Right kidney (tissue), 1 donor: ENCODE data around the gene KCNB1.
"Not testable (repeated sequence)": the region's sequence is repeated elsewhere in the genome, so short reads cannot be mapped to it uniquely, and the experiment has no call there.

Experiments used
- DNase-seq: peaks from one replicate; pipeline ENCODE4 v3.0.0-alpha.2; 2016

KCNB1 gene

DNA sequence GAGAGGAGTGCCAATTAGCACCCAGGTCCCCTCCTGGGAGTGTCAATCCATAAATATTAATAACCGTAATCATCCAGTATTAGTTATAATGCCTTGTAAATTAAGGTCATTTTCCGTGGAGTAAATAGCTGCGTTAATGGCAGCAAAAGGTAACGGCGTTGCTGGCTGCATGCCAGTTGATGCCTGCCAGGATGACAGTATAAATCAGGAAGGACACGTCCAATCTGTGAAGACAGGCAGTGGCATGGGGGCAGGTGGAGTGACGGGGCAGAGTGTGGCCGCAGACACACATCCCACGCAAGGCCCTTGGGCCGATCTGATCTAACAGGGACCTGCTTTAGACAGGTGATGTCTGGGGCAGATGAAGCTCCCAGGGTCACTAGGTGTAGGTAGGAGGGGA is 49.1 kb downstream of the KCNB1 start:
- DNase-seq, result no peak

DNA sequence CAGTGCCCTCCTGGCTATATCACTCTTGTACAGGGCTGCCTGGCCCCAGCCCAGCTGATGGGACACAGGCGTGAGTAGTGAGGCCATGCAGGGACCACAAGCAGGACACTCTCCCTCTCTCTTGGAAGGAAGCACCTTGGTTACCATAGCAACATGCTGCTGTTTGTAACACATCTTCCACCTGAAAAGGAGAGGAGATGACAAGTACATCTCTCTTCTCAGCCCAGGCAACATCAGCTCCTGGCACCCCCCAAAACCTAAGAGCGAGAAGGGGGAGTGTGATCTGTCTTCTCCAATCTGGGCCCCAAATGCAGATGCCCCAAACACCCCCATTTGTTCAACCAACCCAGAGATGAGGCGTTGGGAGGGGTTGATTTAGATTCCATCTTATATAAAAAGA is 49.9 kb downstream of the KCNB1 start:
- DNase-seq, result no peak

DNA sequence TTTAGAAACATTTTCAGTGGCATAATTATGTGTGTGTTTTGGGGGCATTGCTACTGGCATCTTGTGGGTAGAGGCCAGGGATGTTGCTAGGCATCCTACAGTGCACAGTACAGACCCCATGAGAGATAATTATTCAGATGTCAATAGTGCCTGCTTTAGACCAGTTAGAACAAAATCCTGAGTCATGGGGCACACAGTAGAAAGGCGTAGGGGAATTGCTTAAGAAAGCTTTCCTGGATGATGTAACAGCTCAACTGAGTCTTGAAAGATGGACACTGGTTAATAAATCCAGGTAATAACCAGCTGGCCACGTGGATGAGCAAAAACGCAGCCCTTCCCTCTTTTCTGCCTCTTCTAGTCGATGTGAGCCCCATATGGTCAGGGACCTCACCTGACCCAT is 51.1 kb downstream of the KCNB1 start:
- no peak for DNase-seq

GRCh38 chr20:49430320-49430719 is 52.1 kb downstream of the KCNB1 start:
- DNase-seq, result no peak

DNA sequence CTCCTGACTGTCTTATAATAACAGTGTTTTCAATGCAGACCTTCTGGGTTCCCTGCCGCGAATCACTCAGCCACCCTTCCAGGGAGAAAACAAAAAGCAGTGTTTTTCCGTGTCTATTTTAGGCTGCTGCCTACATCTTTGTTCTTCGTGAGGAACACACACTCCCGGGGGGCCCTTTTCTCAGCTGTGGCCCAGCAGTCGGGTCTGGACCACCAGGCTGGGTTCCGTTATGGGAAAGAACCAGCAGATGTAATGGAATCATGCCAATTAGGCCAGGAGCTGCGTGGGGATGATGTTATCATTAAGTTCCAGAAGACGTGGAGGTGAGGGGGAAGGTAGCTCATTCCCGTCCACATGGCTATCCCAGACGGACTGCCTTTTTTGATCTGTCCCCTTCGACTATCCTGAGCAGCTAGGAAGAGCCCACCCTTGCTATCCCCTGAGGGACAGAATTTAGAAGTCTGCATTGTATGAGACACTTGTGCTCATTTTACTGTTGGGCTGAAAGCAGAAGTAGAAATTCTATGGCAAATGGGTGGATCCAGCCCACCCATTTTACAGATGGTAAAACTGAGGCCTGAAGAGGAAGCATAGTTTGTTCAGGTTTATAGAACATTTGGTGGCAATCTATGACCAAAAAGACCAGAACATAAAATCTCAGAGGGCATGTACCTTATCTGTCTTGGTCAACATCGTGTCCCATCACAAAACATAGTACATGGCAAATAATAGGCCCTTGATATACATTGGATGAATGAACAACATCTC is 54.5 kb downstream of the KCNB1 start:
- DNase-seq, result no peak

DNA sequence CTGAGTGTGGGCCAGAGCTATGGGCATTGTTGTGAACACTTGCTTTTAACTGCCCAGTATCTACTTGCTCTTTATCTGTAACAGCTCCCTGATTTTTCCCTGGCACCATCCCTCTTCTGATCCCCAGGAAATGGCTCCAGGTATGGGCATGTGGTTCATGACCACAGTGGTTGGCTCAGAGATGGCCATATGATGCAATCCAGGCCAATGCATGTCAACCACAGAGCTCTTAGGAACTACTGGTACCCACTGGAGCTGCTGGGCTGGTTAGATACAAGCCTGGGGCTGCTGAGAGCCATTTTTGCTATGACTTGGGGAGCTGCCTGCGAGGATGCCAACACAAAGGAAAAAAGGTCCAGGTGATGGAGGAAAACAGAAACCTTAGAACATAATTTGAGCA is 55.6 kb downstream of the KCNB1 start:
- DNase-seq, result no peak

DNA sequence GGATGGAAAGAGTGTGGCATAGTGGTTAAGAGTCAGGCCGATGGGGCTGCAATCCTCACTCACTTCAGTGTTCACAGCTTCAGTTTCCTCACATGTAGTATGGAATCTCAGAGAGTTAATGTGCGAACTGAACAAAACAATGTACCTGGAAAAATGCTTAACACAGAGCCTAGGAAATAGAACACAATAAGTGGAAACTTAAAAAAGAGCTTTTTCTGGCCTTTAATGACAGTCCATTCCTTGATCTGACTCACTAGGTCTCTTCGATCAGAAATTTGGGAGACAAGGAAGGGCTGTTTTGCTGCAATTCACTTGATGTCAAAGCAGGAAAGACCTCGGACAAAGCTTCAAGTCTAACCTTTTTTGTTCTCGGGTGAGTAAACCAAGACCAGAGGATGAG is 56.1 kb downstream of the KCNB1 start:
- no peak for DNase-seq

DNA sequence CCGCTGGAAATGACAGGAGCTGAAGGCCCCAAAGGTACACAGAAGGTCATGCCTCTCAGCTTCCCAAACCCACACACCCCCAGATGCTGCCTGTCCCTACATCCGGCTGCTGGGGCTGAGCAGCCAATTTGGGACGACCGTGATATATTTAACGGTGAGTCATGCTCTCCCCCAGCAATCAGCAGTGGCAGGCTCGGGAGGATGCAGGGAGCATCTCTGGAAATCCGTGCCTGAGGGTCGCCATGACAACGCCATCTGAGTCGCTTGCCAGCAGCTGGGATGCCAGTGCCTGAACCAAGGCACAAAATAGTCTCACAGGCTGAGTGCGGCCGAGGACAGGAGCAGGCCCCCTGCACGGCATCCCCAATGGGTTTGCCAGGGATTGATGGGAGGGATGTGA is 57.9 kb downstream of the KCNB1 start:
- DNase-seq, result no peak

- DNase-seq, result no peak
These were observed 60.3 kb downstream of the KCNB1 start for GRCh38 chr20:49422161-49422560.

DNA sequence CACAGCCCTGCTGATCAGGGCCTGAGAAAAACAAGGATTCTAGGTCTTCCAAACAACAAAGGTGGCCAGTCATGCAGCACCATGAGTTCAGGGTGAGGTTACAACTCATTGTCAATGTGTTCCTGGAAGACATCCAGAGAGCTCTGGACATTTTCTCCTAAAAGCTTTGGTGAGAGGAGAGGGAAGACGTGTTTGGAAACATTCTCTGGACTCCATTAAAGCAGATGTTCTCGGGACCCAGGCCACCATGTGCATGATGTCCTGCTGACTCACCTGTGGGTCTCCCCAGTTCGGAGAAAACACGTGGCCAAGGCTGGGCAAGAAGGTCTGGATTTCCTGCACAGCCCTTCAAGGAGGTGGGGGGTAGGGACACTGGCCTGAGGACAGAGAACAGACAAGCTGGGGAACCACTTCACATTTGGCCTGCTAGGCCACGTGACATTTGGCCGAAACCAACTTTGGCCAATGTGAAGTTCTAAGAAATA is 61.6 kb downstream of the KCNB1 start:
- no peak for DNase-seq

DNA sequence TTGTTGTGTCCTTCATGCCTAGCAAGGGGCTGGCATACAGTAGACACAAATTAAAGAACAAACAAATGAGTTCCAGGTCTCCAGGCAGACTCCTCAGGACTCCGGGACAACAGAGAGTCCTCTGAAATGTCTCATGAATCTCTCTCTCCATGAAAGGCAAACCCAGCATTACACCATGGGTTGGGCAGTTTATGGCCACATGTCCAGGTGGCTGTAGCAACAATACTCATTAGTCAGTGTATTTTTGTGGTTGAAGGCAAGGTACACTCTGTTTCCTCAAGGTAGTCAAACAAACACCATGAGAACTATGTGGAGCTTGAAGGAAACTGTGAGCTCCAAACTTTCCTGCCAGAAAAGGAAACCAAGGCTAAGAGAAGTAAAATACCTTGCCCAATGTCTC is 62.2 kb downstream of the KCNB1 start:
- no peak for DNase-seq

DNA sequence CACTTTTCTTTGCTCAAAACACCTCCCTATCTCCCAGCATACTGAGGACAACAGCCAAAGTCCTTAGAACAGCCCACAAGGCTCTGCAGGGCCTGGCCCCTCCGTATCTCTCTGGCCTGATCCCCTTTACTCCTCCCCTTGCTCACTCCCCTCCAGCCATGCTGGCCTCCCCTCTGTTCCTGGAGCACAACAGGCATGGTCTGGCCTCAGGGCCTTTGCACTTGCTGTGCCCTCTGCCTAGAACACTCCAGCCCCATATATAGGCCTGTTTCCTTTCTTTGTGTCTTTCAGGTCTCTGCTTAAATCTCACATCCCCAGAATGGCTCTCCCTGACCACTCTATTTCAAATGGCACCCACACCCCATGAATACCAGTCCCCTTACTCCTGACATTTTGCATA is 62.7 kb downstream of the KCNB1 start:
- no peak for DNase-seq

- DNase-seq, result no peak
These were observed 63.7 kb downstream of the KCNB1 start for GRCh38 chr20:49418809-49419208.

- DNase-seq, result no peak
These were observed 64.5 kb downstream of the KCNB1 start for GRCh38 chr20:49417843-49418555.

DNA sequence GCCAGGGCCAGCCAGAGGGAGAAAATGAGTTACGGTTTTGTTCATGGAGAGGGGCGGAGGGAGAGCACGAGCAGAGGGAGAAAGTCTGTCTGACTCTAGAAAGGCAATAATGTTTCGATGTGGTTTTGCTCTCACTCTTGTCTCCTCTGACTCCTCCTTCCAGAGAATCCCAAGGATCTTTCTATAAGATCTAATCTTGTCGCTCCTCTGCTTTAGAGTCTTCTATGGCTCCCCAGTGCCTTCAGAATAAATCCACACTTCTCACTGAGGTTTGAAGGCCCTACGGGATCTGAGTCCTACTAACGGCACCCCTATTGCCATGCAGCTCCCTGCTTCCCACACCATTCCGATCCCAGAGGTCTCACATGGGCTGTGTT is 66.8 kb downstream of the KCNB1 start:
- no peak for DNase-seq

DNA sequence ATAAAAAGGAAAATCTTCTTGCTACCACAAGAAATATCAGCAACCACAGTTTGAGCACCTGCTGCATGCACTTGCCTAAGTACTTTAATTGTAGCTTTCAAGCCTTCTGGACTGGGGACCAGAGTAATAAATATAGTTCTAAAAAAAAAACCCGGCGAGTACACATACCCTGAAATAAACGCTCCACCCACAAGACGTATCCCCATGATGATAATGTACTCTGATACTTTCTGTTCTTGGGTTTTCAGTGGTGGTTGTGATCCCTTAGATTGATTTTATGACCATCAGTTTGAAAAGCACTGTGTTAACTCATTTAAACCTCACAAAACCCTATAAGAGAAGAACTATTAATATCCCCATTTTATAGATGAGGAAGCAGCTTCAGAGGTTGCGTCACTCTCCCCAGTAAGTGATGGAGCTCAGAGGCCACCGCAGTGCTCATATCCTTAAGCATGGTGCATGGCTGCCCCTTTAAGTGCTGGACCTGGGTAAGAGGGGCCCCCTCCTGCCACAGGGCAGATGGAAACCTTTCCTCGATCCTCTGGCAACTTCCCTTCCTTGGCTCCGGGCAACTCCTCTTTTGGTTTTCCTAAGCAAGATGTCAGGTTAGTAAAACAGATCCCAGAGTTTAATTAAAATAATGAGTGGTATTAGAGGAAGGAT is 67.3 kb downstream of the KCNB1 start:
- no peak for DNase-seq

- no peak for DNase-seq
These were observed 68.8 kb downstream of the KCNB1 start for GRCh38 chr20:49413677-49414076.

DNA sequence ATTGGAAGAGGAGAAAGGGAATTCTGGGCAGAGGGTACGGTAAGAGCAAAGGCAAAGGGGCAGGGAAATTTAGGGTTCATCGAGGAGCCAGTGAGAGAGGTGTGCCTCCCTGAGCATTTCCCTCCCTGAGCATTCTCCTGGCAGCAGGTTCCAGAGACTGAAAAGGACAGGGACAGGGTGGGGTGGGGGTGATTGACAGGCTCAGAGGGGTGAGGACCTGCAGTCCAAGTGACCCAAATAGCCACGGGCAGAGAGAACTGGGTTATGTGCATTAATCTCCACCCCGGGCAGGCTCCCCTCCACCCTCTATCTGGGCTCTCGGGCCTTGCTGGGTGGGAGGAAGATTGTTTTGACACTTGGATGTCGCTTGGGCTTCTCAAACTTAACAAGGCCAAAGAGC is 69.5 kb downstream of the KCNB1 start:
- no peak for DNase-seq

GRCh38 chr20:49412254-49412653 is 70.2 kb downstream of the KCNB1 start:
- no peak for DNase-seq

DNA sequence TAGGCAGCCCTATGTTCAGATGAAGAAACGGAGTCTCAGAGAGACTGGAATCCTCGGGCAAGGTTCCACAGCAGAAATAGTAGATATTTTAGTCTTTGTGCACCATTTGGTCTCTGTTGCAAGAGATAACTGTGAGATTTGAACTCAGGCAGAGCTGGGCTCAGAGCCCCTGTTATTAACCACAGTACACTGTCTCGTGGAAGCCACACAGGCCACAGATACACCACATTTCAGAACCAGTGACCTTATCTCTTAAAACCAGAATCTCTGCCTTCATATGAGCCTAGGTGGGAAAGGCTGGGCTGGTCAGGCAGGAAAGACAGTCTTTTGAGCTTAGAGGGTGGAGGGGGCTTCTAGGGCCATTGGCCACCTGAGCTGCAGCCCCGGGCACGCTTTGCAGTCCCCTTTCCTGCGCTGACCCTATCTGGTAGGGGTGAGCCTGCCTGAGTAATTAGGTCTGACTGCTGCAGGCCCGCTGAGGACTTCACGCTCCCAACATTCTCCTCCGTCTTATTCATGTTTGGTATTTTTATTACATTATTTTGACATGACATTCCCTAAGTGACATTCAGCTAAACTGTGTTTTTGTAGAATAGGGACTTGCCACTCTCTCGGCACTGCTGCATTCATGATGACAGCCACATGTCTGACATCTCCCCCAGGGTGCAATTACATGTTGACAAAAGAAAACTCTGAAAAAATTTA is 71.1 kb downstream of the KCNB1 start:
- DNase-seq, result no peak

- DNase-seq, result not testable (repeated sequence)
These were observed 72.4 kb downstream of the KCNB1 start for GRCh38 chr20:49409975-49410621.

DNA sequence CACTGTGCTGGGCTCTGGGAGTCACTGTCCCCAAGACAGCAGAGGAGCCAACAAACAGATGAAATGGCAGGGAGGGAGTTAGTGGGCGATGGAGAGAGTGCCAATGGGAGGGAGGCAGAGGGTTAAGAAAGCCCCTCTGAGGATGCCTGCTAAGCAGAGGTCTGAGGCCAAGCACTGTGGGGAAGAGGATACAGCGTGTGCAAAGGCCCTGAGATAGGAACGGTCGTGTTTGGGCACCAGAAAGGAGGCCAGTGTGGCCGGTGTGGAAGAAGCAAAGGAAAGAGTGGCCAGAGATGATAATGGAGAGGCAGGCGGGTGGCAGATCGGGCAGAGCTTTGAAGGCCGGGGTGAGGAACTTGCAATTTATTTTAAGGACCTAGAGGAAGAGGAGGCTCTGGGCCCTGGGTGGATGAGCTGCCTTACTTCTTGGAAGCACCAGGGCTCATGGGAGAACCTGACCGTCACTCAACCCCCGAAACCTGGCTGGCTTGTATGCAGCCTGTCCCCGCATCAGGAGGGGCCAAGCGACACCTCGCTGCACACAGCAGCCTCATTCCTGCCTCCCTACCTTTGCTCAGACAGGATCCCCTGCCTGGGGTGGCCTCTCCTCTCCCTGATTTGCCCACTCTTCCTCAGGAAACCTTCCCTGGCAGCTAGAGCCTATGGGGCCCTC is 73.0 kb downstream of the KCNB1 start:
- DNase-seq, result no peak
